NK-92 (cell line): ENCODE data around the gene CIAPIN1.

Source experiments
- DNase-seq: peaks from one replicate; lab custom pipeline; 2025; ENCODE audit not compliant: unreplicated experiment; lab: John Stamatoyannopoulos, UW

Gene CIAPIN1

GRCh38 chr16:57384248-57385070 is 62.7 kb downstream of the CIAPIN1 start:
- DNase-seq = no peak

DNA sequence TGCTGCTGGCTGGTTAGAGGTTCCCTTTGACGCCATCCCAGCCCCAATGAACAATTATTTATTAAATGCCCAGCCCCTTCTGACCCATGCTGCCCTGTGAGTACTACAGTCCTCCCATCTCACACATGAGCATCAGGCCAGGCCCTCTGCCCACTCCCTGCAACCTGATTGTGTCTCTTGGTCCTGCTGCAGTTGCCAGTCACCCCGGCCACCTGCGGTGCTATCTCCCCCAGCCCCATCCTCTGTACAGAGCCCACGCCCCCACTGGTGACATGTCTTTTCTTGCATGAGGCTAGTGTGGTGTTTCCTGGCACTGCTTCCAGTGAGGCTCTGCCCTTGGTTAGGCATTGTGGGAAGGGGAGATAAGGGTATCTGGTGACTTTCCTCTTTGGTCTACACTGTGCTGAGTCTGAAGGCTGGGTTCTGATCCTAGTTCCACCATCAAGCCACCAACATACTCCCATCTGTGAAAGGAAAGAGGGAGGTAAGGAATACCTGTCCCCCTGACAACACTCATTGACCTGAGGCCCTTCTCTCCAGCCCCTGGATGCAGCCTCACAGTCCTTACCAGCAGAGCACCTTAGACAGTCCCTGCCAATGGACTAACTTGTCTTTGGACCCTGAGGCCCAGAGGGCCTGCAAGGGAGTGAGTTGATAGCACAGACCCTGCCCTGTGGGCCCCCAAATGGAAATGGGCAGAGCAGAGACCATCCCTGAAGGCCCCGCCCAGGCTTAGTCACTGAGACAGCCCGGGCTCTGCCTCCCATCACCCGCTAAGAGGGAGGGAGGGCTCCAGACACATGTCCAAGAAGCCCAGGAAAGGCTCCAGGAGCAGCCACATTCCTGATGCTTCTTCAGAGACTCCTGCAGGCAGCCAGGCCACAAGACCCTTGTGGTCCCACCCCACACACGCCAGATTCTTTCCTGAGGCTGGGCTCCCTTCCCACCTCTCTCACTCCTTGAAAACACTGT is 63.6 kb downstream of the CIAPIN1 start:
- no peak for DNase-seq

DNA sequence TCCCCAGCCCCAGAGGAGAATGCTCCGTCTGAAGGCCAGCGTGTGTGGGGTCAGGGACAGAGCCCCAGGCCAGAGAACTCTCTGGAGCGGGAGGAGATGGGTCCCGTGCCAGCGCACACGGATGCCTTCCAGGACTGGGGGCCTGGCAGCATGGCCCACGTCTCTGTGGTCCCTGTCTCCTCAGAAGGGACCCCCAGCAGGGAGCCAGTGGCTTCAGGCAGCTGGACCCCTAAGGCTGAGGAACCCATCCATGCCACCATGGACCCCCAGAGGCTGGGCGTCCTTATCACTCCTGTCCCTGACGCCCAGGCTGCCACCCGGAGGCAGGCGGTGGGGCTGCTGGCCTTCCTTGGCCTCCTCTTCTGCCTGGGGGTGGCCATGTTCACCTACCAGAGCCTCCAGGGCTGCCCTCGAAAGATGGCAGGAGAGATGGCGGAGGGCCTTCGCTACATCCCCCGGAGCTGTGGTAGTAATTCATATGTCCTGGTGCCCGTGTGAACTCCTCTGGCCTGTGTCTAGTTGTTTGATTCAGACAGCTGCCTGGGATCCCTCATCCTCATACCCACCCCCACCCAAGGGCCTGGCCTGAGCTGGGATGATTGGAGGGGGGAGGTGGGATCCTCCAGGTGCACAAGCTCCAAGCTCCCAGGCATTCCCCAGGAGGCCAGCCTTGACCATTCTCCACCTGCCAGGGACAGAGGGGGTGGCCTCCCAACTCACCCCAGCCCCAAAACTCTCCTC is 64.5 kb downstream of the CIAPIN1 start:
- DNase-seq = no peak

DNA sequence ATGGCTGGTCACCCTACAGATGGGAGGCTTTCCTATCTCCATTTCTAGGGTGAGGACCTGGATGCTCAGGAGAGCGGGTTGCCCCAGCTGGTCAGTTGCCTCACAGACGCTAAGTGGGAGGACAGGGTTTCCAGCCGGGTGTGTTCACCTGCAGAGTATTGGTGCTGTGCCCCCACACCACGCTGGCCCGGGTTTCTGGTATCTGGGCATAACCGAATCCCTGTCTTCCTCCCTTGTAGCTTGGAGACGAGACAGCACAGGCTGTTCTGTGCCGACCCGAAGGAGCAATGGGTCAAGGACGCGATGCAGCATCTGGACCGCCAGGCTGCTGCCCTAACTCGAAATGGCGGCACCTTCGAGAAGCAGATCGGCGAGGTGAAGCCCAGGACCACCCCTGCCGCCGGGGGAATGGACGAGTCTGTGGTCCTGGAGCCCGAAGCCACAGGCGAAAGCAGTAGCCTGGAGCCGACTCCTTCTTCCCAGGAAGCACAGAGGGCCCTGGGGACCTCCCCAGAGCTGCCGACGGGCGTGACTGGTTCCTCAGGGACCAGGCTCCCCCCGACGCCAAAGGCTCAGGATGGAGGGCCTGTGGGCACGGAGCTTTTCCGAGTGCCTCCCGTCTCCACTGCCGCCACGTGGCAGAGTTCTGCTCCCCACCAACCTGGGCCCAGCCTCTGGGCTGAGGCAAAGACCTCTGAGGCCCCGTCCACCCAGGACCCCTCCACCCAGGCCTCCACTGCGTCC is 65.2 kb downstream of the CIAPIN1 start:
- DNase-seq = no peak

- DNase-seq = no peak
These were observed 66.3 kb downstream of the CIAPIN1 start for GRCh38 chr16:57380671-57381462.

DNA sequence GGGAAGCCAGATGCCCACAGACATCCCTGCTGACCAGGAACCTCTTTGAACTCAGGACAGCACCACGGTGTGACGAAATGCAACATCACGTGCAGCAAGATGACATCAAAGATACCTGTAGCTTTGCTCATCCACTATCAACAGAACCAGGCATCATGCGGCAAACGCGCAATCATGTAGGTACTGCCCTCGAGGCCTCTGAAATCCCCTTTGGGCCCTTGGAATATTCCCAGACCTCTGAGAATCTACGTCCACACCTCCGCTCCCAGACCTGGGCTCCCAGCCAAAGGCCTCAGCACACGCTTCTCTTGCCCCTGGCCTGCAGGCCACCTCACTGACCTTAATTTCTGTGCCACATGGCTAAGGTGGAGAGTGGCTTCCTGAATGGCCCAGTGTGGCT is 67.6 kb downstream of the CIAPIN1 start:
- DNase-seq = no peak
